Mesendoderm (in vitro differentiated cells): ENCODE data around the gene C1QB.

ENCODE experiments used
- DNase-seq: peaks from one replicate; pipeline ENCODE4 v3.0.0; 2013
- H2AK5ac ChIP-seq: 2 replicates; pipeline ENCODE4 v1.6.1; 2013; ENCODE audit warnings: low read length, inconsistent platforms
- H2BK120ac ChIP-seq: 2 replicates; pipeline ENCODE4 v1.6.1; 2013; ENCODE audit warnings: low read depth, mild to moderate bottlenecking, low read length, moderate library complexity, mixed read lengths
- H2BK15ac ChIP-seq: replicated peaks from 2 replicates; pipeline ENCODE4 v1.6.1; 2013; ENCODE audit warnings: low read depth, mild to moderate bottlenecking, moderate library complexity
- H2BK5ac ChIP-seq: 2 replicates; pipeline ENCODE4 v1.6.1; 2013; ENCODE audit warnings: low read length, inconsistent platforms
- H3K18ac ChIP-seq: 2 replicates; pipeline ENCODE4 v1.6.1; 2013; ENCODE audit warnings: mild to moderate bottlenecking, low read length, mixed read lengths
- H3K23ac ChIP-seq: one replicate; pipeline ENCODE4 v1.6.1; 2013; ENCODE audit warnings: low read length
- H3K27ac ChIP-seq: 2 replicates; pipeline ENCODE4 v1.5.1; 2013; ENCODE audit warnings: low read depth, mild to moderate bottlenecking, inconsistent platforms, low read length, moderate library complexity
- H3K27me3 ChIP-seq: 2 replicates; pipeline ENCODE4 v1.6.1; 2013; ENCODE audit warnings: low read length, control low read depth, mild to moderate bottlenecking, inconsistent platforms; ENCODE audit not compliant: insufficient read depth, poor library complexity
- H3K36me3 ChIP-seq: 2 replicates; pipeline ENCODE4 v1.6.1; 2013; ENCODE audit warnings: low read length, inconsistent platforms; ENCODE audit not compliant: control insufficient read depth, insufficient read depth
- H3K4ac ChIP-seq: one replicate; pipeline ENCODE4 v1.6.1; 2013; ENCODE audit warnings: low read depth, mild to moderate bottlenecking, low read length, moderate library complexity
- H3K4me1 ChIP-seq: 2 replicates; pipeline ENCODE4 v1.6.1; 2013; ENCODE audit warnings: low read depth, low read length, inconsistent platforms; ENCODE audit not compliant: control insufficient read depth
- H3K4me2 ChIP-seq: 2 replicates; pipeline ENCODE4 v1.6.1; 2013; ENCODE audit warnings: low read length
- H3K4me3 ChIP-seq: 2 replicates; pipeline ENCODE4 v1.5.1; 2013; ENCODE audit warnings: mild to moderate bottlenecking, low read length
- H3K56ac ChIP-seq: one replicate; pipeline ENCODE4 v1.6.1; 2013; ENCODE audit warnings: low read length
- H3K79me1 ChIP-seq: 2 replicates; pipeline ENCODE4 v1.6.1; 2013; ENCODE audit warnings: low read length, inconsistent platforms
- H3K79me2 ChIP-seq: 2 replicates; pipeline ENCODE4 v1.6.1; 2013; ENCODE audit warnings: mild to moderate bottlenecking, low read length; ENCODE audit not compliant: control insufficient read depth, insufficient read depth
- H3K9ac ChIP-seq: 2 replicates; pipeline ENCODE4 v1.6.1; 2013; ENCODE audit warnings: low read length, inconsistent platforms
- H4K5ac ChIP-seq: one replicate; pipeline ENCODE4 v1.6.1; 2013; ENCODE audit warnings: low read length
- H4K8ac ChIP-seq: one replicate; pipeline ENCODE4 v1.6.1; 2013; ENCODE audit warnings: low read depth, mild to moderate bottlenecking, control low read depth, low read length, moderate library complexity
- WGBS: extraction: QIAGEN DNeasy Blood & Tissue Kit; methylation state at CpG from one replicate; pipeline ENCODE4 v1.1.7; 2013; ENCODE audit warnings: low lambda C conversion rate, missing lambda C conversion rate; ENCODE audit not compliant: insufficient coverage; ENCODE audit errors: extremely low coverage; 5-methylcytosine and 5-hydroxymethylcytosine counted together

Gene C1QB

DNA sequence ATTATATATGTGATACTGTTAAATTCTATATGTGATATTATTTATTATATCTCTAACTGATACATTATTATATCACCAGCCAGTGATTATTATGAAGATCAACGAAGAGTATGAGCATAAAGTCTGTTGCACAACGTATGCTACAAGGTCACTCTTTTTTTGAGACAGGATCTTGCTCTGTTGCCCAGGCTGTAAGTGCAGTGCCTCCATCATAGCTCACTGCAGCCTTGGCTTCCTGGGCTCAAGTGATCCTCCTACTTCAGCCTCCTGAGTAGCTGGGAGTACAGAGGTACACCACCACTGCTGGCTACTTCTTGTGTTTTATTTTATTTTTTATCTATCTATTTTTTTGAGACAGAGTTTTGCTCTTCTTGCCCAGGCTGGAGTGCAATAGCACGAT lies 43.6 kb downstream of the C1QB start:
- Histone ChIP-seq H3K27me3 (no peaks in the 10 kb centered on the region), H3K4me1 (no peaks in the 10 kb centered on the region), H3K56ac (no peak overlapping the region), H3K23ac (no peak overlapping the region), H3K9ac (no peak overlapping the region), H2BK5ac (no peak overlapping the region), H3K27ac (no peak overlapping the region), H4K8ac (no peak overlapping the region), H2AK5ac (no peak overlapping the region), H3K4me2 (no peak overlapping the region), H3K4ac (no peak overlapping the region), H3K4me3 (no peak overlapping the region), H2BK15ac (no peak overlapping the region), H3K79me2 (no peaks in the 10 kb centered on the region), H3K36me3 (no peaks in the 10 kb centered on the region), H3K18ac (no peak overlapping the region), H4K5ac (no peak overlapping the region), H3K79me1 (no peaks in the 10 kb centered on the region), H2BK120ac (no peak overlapping the region)
- no CpG with 5 or more reads among the region's 3 CpGs for WGBS
- no peak for DNase-seq

GRCh38 chr1:22697980-22698379 lies 44.9 kb downstream of the C1QB start:
- Histone ChIP-seq H3K4me1 (no peaks in the 10 kb centered on the region), H3K18ac (no peak overlapping the region), H2BK15ac (no peak overlapping the region), H4K5ac (no peak overlapping the region), H2AK5ac (no peak overlapping the region), H4K8ac (no peak overlapping the region), H3K79me2 (no peaks in the 10 kb centered on the region), H3K4me2 (no peak overlapping the region), H3K23ac (no peak overlapping the region), H3K4ac (no peak overlapping the region), H3K27ac (no peak overlapping the region), H2BK120ac (no peak overlapping the region), H2BK5ac (no peak overlapping the region), H3K56ac (no peak overlapping the region), H3K4me3 (no peak overlapping the region), H3K9ac (no peak overlapping the region), H3K36me3 (no peaks in the 10 kb centered on the region), H3K79me1 (no peaks in the 10 kb centered on the region), H3K27me3 (no peaks in the 10 kb centered on the region)
- no CpG with 5 or more reads among the region's 5 CpGs for WGBS
- no peak for DNase-seq

DNA sequence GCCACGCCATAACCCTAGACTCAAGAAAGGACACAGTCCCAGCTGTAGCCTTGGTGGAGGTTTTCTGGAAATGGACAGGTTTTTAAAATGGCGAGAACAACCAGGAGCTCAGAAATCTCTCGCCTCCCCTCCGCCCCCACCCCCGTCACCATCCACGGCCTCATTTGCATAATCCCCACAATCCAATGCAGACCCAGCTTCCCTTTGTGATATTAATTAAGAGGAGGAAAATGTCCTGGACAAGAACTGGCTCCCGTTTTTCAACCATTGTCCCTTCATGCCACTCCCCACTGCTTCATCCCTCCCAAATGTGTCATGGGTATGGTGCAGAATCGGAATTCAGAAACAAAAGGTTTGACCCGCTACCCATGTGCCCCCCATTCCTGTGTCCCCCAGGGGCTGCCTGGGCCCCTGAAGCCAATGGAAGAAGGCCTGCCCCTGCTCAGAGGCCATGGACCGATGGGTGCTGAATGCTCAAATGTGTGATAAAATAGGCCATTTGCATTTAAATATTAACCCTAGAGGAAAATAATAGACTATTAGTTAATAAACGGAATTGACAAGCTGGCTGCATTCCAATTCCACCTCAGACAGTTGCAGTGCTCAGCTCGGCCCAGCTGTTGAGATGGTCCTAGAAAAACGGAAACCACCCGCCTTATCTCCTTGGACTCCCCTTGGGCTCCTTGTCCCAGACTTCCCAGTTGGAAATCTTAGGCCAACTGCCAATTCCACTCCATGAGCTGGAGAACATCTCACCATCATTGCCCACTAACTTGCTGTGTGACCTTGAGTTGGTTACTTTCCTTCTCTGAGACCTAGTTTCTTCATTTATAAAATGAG lies 46.9 kb downstream of the C1QB start:
- H4K5ac ChIP-seq: no peak overlapping the region
- no peak overlapping the region for H3K9ac ChIP-seq
- H2BK5ac ChIP-seq: no peak overlapping the region
- H3K27me3 ChIP-seq: no peaks in the 10 kb centered on the region
- no peak overlapping the region for H4K8ac ChIP-seq
- no peak overlapping the region for H2BK120ac ChIP-seq
- H3K23ac ChIP-seq: no peak overlapping the region
- H3K18ac ChIP-seq: no peak overlapping the region
- H3K4me2 ChIP-seq: no peak overlapping the region
- no peak overlapping the region for H3K27ac ChIP-seq
- no peaks in the 10 kb centered on the region for H3K79me2 ChIP-seq
- H3K79me1 ChIP-seq: no peaks in the 10 kb centered on the region
- H3K36me3 ChIP-seq: no peaks in the 10 kb centered on the region
- no peak overlapping the region for H3K56ac ChIP-seq
- H3K4me3 ChIP-seq: no peak overlapping the region
- H2BK15ac ChIP-seq: no peak overlapping the region
- no peak for DNase-seq
- no peaks in the 10 kb centered on the region for H3K4me1 ChIP-seq
- no peak overlapping the region for H3K4ac ChIP-seq
- H2AK5ac ChIP-seq: no peak overlapping the region
- no CpG with 5 or more reads among the region's 14 CpGs for WGBS

- no CpG with 5 or more reads among the region's 12 CpGs for WGBS
- no peak for DNase-seq
- no peak overlapping the region for H2BK15ac ChIP-seq
These were observed 49.5 kb downstream of the C1QB start for GRCh38 chr1:22702296-22703085.

DNA sequence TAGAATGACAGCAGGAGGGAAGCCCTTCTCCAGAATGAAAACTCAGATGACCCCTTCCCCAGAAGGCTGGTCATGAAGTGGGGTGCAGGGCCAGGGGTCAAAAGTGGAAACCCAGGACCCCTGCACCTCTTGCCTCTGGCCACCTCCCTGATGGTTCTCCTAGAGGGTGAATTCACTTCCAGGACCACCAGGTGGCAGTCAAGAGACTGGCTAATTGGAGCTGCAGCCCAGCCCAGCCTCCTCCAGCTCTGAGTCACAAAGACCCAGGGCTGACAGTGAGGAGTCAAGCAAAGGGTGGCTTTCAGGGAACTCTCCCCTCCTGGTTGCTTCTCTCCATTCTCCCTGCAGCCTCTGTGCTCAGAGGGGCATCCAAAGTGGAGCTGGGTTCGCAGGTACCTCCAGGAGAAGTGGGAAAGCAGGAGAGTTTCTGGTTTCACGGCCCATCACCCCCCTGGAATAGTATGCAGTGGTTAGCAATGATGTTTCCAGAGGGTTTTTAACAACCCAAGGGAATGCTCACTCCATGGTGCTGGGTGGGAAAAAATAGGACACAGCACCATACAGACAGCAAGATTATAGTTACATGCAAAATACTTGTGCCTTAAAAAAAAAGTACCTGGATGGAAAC lies 51.5 kb downstream of the C1QB start:
- Histone ChIP-seq H3K4ac (no peak overlapping the region), H3K4me2 (no peak overlapping the region), H3K4me3 (no peak overlapping the region), H2BK5ac (no peak overlapping the region), H3K18ac (no peak overlapping the region), H2BK15ac (no peak overlapping the region), H4K8ac (no peak overlapping the region), H2BK120ac (no peak overlapping the region), H3K23ac (no peak overlapping the region), H3K27me3 (no peaks in the 10 kb centered on the region), H3K79me2 (no peaks in the 10 kb centered on the region), H3K36me3 (no peaks in the 10 kb centered on the region), H3K79me1 (no peaks in the 10 kb centered on the region), H3K4me1 (no peaks in the 10 kb centered on the region), H4K5ac (no peak overlapping the region), H3K27ac (no peak overlapping the region), H3K56ac (no peak overlapping the region), H2AK5ac (no peak overlapping the region), H3K9ac (no peak overlapping the region)
- WGBS: no CpG with 5 or more reads among the region's 2 CpGs
- peak; percentile 88 for DNase-seq

More at GRCh38 chr1:22702296-22703085, 49.5 kb downstream of the C1QB start:
- Histone ChIP-seq H3K4me1 (no peaks in the 10 kb centered on the region), H3K79me1 (no peaks in the 10 kb centered on the region), H3K18ac (no peak overlapping the region), H4K8ac (no peak overlapping the region), H3K36me3 (no peaks in the 10 kb centered on the region), H3K9ac (no peak overlapping the region), H3K4me2 (no peak overlapping the region), H3K4me3 (no peak overlapping the region), H3K4ac (no peak overlapping the region), H3K79me2 (no peaks in the 10 kb centered on the region), H3K27ac (no peak overlapping the region), H4K5ac (no peak overlapping the region), H3K23ac (no peak overlapping the region), H3K56ac (no peak overlapping the region), H2AK5ac (no peak overlapping the region), H2BK120ac (no peak overlapping the region), H3K27me3 (no peaks in the 10 kb centered on the region), H2BK5ac (no peak overlapping the region)
